ENCODE results near the gene DHX36. TPM values are rescaled to one million over a fixed set of nuclear protein-coding genes. Genes with fewer than 3 reads are reported as not detected.

The DHX36 gene
- total RNA-seq, 1 donor from 2014 or later, result 93.3 TPM

DNA sequence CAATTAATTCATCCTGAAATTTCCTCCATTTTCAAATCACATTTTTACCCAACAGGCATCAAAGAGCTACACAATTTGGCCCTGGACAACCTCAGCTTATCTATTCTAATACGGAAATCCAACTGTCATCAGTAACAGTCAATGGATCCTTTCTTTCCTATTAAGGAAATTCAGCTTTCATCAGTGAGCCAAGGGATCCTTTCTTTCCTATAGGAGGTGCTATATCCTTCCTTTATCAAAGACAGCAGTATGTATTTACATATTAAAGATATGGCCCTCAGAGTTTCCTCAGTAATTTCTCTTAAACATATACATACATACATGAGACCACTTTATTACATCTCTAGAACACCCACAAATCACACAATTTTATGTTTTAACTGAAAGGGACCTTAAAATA, 10.1 kb downstream of the DHX36 start:
- Mint-ChIP-seq H3K9me3 (peaks cover 4% of the 10 kb centered on the region), H3K27ac (no peak overlapping the region)
- intact Hi-C loops (cut with micrococcal nuclease), result no loop called here

GRCh38 chr3:154310840-154311239, 13.4 kb downstream of the DHX36 start:
- DNase-seq, result no peak
- intact Hi-C loops (cut with micrococcal nuclease), result no loop called here
- Mint-ChIP-seq H3K27ac (no peak overlapping the region), H3K9me3 (peaks cover 4% of the 10 kb centered on the region), H3K36me3 (ENCODE audit: low read depth) (peaks cover 67% of the 10 kb centered on the region), H3K27me3 (no peaks in the 10 kb centered on the region), H3K4me3 (no peak overlapping the region), H3K4me1 (peaks cover 12% of the 10 kb centered on the region)

More for the DNA sequence above, 10.1 kb downstream of the DHX36 start:
- Mint-ChIP-seq H3K36me3 (ENCODE audit: low read depth) (peaks cover 51% of the 10 kb centered on the region), H3K27me3 (no peaks in the 10 kb centered on the region), H3K4me1 (peaks cover 23% of the 10 kb centered on the region), H3K4me3 (no peak overlapping the region)
- DNase-seq, result no peak

DNA sequence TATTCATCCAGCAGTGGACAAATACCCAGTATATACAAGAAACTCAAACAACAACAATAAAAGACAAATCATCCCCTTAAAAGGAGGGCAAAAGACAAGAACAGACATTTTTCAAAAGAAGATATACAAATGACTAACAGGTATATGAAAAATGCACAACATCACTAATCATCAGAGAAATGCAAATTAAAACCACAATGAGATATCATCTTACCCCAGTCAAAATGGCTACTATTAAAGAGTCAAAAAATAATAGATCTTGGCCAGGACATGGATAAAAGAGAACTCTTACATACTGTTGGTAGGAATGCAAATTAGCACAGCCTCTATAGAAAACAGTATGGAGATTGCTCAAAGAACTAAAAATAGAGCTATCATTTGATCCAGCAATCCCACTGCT, 16.9 kb downstream of the DHX36 start:
- intact Hi-C loops (cut with micrococcal nuclease), result loop anchor here (2.0 kb wide), 1 partner anchor 15 kb away; no protein-coding TSS in a partner anchor
- peaks cover 12% of the 10 kb centered on the region for H3K4me1 Mint-ChIP-seq
- H3K27me3 Mint-ChIP-seq, result no peaks in the 10 kb centered on the region
- peak overlapping the region; percentile 40 for H3K27ac Mint-ChIP-seq
- DNase-seq, result no peak
- no peak overlapping the region for H3K4me3 Mint-ChIP-seq
- H3K36me3 Mint-ChIP-seq (ENCODE audit: low read depth), result peaks cover 60% of the 10 kb centered on the region
- no peaks in the 10 kb centered on the region for H3K9me3 Mint-ChIP-seq

DNA sequence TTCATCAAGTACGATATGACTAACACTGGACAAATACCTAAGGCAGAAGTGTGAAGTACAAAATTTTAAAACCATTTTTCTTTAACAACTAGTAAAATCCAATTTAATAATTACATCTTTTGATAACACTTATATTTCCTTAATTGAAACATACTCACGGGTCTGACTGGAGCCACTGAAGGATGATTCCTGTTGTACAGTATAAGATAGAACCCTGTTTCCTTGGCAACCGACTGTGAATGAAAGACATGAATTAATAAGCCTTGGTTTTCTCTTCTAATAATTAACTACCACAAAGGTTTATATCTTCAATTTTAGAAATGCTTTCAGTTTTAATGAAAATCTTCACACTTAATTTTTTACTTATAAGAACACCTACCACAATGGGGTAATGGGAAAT, 19.4 kb downstream of the DHX36 start:
- DNase-seq, result no peak
- Mint-ChIP-seq H3K4me1 (peaks cover 12% of the 10 kb centered on the region), H3K9me3 (no peaks in the 10 kb centered on the region), H3K4me3 (no peak overlapping the region), H3K27me3 (no peaks in the 10 kb centered on the region), H3K36me3 (ENCODE audit: low read depth) (peaks cover 70% of the 10 kb centered on the region), H3K27ac (no peak overlapping the region)
- intact Hi-C loops (cut with micrococcal nuclease), result no loop called here

- peaks cover 69% of the 10 kb centered on the region for H3K36me3 Mint-ChIP-seq (ENCODE audit: low read depth)
- H3K4me3 Mint-ChIP-seq, result no peak overlapping the region
- intact Hi-C loops (cut with micrococcal nuclease), result no loop called here
Measured at GRCh38 chr3:154304116-154304786, 20.0 kb downstream of the DHX36 start.

DNA sequence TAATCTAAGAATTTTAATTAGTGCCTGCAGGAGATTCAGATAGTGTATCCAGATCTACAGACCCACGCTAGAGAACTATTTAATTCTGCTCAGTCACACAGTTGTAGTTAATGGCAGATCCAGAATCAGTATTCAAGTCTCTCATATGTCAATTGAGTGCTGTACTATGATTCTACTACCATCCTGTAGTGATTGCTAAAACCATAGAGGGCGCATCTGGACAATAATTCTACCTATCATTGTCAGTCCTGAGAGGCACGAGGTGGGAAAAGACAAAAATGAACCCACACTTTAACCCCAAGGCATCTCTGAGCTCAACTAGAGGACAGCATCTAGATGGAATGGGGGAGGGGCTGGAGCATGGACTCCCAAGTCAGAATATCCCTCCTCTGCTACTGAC, 22.7 kb downstream of the DHX36 start:
- H3K36me3 Mint-ChIP-seq (ENCODE audit: low read depth), result peaks cover 61% of the 10 kb centered on the region
- H3K27ac Mint-ChIP-seq, result no peak overlapping the region
- no peak overlapping the region for H3K4me3 Mint-ChIP-seq
- H3K9me3 Mint-ChIP-seq, result no peaks in the 10 kb centered on the region
- H3K4me1 Mint-ChIP-seq, result peaks cover 4% of the 10 kb centered on the region
- H3K27me3 Mint-ChIP-seq, result no peaks in the 10 kb centered on the region
- no peak for DNase-seq
- intact Hi-C loops (cut with micrococcal nuclease), result no loop called here

More at GRCh38 chr3:154304116-154304786, 20.0 kb downstream of the DHX36 start:
- Mint-ChIP-seq H3K27ac (no peak overlapping the region), H3K27me3 (no peaks in the 10 kb centered on the region), H3K4me1 (peaks cover 12% of the 10 kb centered on the region), H3K9me3 (no peaks in the 10 kb centered on the region)
- no peak for DNase-seq

GRCh38 chr3:154294016-154294415, 30.3 kb downstream of the DHX36 start:
- Mint-ChIP-seq H3K4me1 (peaks cover 1% of the 10 kb centered on the region), H3K27me3 (no peaks in the 10 kb centered on the region), H3K9me3 (no peaks in the 10 kb centered on the region), H3K4me3 (no peak overlapping the region), H3K36me3 (ENCODE audit: low read depth) (peaks cover 51% of the 10 kb centered on the region), H3K27ac (peak overlapping the region; percentile 11)
- intact Hi-C loops (cut with micrococcal nuclease), result no loop called here
- no peak for DNase-seq

DNA sequence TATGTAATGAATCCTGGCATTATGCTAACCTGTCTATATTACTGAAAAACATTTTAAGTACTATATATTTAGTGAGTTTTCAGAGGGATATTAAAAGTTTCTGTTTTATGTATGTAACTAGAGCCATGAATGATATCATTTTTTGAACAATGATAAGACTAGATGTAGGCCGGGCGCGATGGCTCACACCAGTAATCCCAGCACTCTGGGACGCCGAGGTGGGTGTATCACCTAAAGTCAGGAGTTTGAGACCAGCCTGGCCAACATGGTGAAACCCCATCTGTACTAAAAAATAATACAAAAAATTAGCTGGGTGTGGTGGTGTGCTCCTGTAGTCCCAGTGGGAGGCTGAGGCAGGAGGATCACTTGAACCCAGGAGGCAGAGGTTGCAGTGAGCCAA, 34.1 kb downstream of the DHX36 start:
- Mint-ChIP-seq H3K4me3 (no peak overlapping the region), H3K27ac (no peak overlapping the region)
- intact Hi-C loops (cut with micrococcal nuclease), result no loop called here

GRCh38 chr3:154285221-154285620, 39.1 kb downstream of the DHX36 start:
- H3K36me3 Mint-ChIP-seq (ENCODE audit: low read depth), result peaks cover 58% of the 10 kb centered on the region
- H3K27me3 Mint-ChIP-seq, result no peaks in the 10 kb centered on the region
- no peak overlapping the region for H3K27ac Mint-ChIP-seq
- no peak overlapping the region for H3K4me3 Mint-ChIP-seq
- DNase-seq, result no peak
- intact Hi-C loops (cut with micrococcal nuclease), result no loop called here
- H3K9me3 Mint-ChIP-seq, result no peaks in the 10 kb centered on the region
- H3K4me1 Mint-ChIP-seq, result no peaks in the 10 kb centered on the region

More for the DNA sequence above, 34.1 kb downstream of the DHX36 start:
- H3K4me1 Mint-ChIP-seq, result no peaks in the 10 kb centered on the region
- H3K9me3 Mint-ChIP-seq, result no peaks in the 10 kb centered on the region
- H3K36me3 Mint-ChIP-seq (ENCODE audit: low read depth), result peaks cover 54% of the 10 kb centered on the region
- no peaks in the 10 kb centered on the region for H3K27me3 Mint-ChIP-seq
- DNase-seq, result no peak

DNA sequence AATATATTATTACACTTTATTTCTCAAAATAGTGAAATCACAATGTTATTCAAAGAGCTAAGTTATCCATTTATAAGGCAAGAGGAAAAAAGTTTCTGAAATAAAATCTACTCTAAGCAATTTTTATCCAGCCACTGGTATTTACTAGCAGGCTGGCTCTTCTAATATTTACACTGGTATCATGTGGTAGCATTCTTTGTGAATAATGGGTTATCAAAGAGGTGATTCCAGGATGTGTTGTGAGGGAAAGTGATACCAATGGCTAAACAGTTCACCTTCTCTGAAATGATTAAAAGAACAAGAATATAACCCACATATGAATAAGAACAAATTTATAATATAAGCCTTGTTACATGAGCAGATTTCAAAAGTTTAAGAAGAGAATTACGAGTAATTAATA, 44.1 kb downstream of the DHX36 start:
- no peak for DNase-seq
- peaks cover 58% of the 10 kb centered on the region for H3K36me3 Mint-ChIP-seq (ENCODE audit: low read depth)
- intact Hi-C loops (cut with micrococcal nuclease), result no loop called here

GRCh38 chr3:154275965-154276364, 48.3 kb downstream of the DHX36 start:
- H3K4me3 Mint-ChIP-seq, result no peak overlapping the region
- no peaks in the 10 kb centered on the region for H3K9me3 Mint-ChIP-seq
- no peak overlapping the region for H3K27ac Mint-ChIP-seq
- intact Hi-C loops (cut with micrococcal nuclease), result no loop called here
- H3K4me1 Mint-ChIP-seq, result no peaks in the 10 kb centered on the region
- no peaks in the 10 kb centered on the region for H3K27me3 Mint-ChIP-seq
- peaks cover 56% of the 10 kb centered on the region for H3K36me3 Mint-ChIP-seq (ENCODE audit: low read depth)
- no peak for DNase-seq

More for the DNA sequence above, 44.1 kb downstream of the DHX36 start:
- Mint-ChIP-seq H3K9me3 (no peaks in the 10 kb centered on the region), H3K4me1 (no peaks in the 10 kb centered on the region), H3K27ac (no peak overlapping the region), H3K27me3 (no peaks in the 10 kb centered on the region), H3K4me3 (no peak overlapping the region)

DNA sequence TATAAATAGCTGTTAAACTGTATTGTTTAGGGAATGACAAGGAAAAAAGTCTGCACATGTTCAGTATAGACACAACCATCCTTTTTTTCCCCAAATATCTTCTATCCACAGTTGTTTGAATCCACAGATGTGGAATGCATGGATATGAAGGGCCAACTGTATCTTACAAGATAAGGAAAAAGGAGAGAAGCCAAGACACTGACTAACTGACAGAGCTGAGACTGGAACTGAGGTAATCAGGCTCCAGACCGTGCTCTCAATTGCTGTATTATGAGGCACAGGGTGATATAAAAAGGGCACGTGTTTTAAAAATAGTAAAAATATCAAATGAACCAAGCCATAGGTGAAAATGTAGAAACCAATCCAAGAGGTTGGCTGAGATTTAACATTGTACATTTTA, 49.0 kb downstream of the DHX36 start:
- no peak for DNase-seq
- Mint-ChIP-seq H3K27ac (no peak overlapping the region), H3K36me3 (ENCODE audit: low read depth) (peaks cover 51% of the 10 kb centered on the region), H3K4me3 (no peak overlapping the region), H3K27me3 (no peaks in the 10 kb centered on the region), H3K4me1 (no peaks in the 10 kb centered on the region), H3K9me3 (no peaks in the 10 kb centered on the region)
- intact Hi-C loops (cut with micrococcal nuclease), result no loop called here

DNA sequence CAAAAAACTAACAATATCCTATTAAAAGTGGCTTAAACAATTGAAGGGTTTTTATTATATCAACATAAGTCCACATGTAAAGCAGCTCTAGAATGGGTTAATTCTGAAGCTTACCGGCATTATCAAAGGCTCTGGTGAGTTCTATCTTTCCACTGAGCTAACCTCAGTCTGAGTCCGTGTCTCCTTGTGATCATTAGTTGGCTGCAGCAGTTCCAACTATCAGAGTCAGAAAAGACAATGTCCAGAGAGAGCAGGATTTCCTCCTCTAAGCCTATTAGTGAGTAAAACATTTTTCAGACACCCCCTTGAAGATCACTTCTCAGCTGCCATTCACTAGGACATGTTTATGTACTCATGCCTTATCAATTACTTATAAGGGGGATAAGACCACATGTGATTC, 49.9 kb downstream of the DHX36 start:
- Mint-ChIP-seq H3K4me3 (no peak overlapping the region), H3K27me3 (no peaks in the 10 kb centered on the region), H3K36me3 (ENCODE audit: low read depth) (peaks cover 52% of the 10 kb centered on the region), H3K4me1 (no peaks in the 10 kb centered on the region), H3K9me3 (no peaks in the 10 kb centered on the region), H3K27ac (no peak overlapping the region)
- no peak for DNase-seq
- intact Hi-C loops (cut with micrococcal nuclease), result no loop called here

DNA sequence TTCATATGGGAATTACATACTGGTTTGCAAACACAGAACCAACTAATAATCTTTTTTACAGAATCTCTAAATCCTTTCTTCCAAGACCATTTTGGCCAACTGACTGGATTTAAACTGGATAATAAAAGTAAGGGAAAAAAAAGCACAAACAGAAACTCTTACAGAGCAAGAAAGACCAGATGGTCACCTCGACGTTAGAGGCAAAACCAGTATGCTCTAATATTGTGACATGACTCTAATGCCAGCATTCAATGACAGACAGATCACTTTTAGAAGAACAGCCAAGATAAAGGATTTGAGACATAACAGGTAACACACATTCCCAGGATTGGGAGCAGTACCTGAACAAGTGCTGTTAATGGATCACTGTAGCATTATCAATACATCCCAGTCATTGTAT, 50.9 kb downstream of the DHX36 start:
- intact Hi-C loops (cut with micrococcal nuclease), result no loop called here
- no peaks in the 10 kb centered on the region for H3K4me1 Mint-ChIP-seq
- no peak overlapping the region for H3K4me3 Mint-ChIP-seq
- no peaks in the 10 kb centered on the region for H3K9me3 Mint-ChIP-seq
- no peaks in the 10 kb centered on the region for H3K27me3 Mint-ChIP-seq
- peaks cover 55% of the 10 kb centered on the region for H3K36me3 Mint-ChIP-seq (ENCODE audit: low read depth)
- H3K27ac Mint-ChIP-seq, result no peak overlapping the region
- DNase-seq, result no peak

- no peak overlapping the region for H3K27ac Mint-ChIP-seq
- intact Hi-C loops (cut with micrococcal nuclease), result no loop called here
- no peaks in the 10 kb centered on the region for H3K9me3 Mint-ChIP-seq
- no peak overlapping the region for H3K4me3 Mint-ChIP-seq
- H3K36me3 Mint-ChIP-seq (ENCODE audit: low read depth), result peaks cover 45% of the 10 kb centered on the region
- DNase-seq, result no peak
- H3K4me1 Mint-ChIP-seq, result peaks cover 7% of the 10 kb centered on the region
- H3K27me3 Mint-ChIP-seq, result no peaks in the 10 kb centered on the region
Measured at GRCh38 chr3:154254527-154254926, 69.8 kb downstream of the DHX36 start.

All from activated CD4-positive, alpha-beta T cell treated with anti-CD3 and anti-CD28 coated beads, Interleukin-2, amount 10 ng/mL, durations not matched to agents 24 days and 14 days (primary cell).